Astrocyte (in vitro differentiated cells and primary cell): ENCODE results near the gene NDUFAF8. TPM values are rescaled to one million over a fixed set of nuclear protein-coding genes. Genes with fewer than 3 reads are reported as not detected.

ENCODE experiments used
- DNase-seq: peaks from one replicate; pipeline ENCODE4 v3.0.0-alpha.2; 2010; ENCODE audit warnings: low read depth
- FAIRE-seq: peaks from 2 replicates; lab custom pipeline; 2011; peaks lifted over from hg19 to GRCh38; lab: Jason Lieb, UNC
- H2AFZ ChIP-seq: 2 replicates; pipeline ENCODE4 v1.6.0; 2012; ENCODE audit warnings: low read depth, low read length, inconsistent platforms
- H3K27ac ChIP-seq: 2 replicates; pipeline ENCODE4 v1.5.1; 2011; ENCODE audit warnings: low read depth, low read length, inconsistent platforms
- H3K27me3 ChIP-seq: 2 replicates; pipeline ENCODE4 v1.6.0; 2011; ENCODE audit warnings: low read length, inconsistent platforms; ENCODE audit not compliant: insufficient read depth
- H3K36me3 ChIP-seq: 2 replicates; pipeline ENCODE4 v1.5.1; 2011; ENCODE audit warnings: low read length, inconsistent platforms; ENCODE audit not compliant: insufficient read depth
- H3K4me1 ChIP-seq: 2 replicates; pipeline ENCODE4 v1.5.1; 2011; ENCODE audit warnings: low read length, inconsistent platforms; ENCODE audit not compliant: insufficient read depth
- H3K4me2 ChIP-seq: 2 replicates; pipeline ENCODE4 v1.6.0; 2012; ENCODE audit warnings: low read length, inconsistent platforms
- H3K4me3 ChIP-seq: 2 replicates; pipeline ENCODE4 v1.5.1; 2011; ENCODE audit warnings: low read depth, mild to moderate bottlenecking, low read length, inconsistent platforms; ENCODE audit not compliant: insufficient read depth
- H3K79me2 ChIP-seq: 2 replicates; pipeline ENCODE4 v1.6.0; 2012; ENCODE audit warnings: mild to moderate bottlenecking, low read length, inconsistent platforms; ENCODE audit not compliant: insufficient read depth
- H3K9ac ChIP-seq: 2 replicates; pipeline ENCODE4 v1.6.0; 2012; ENCODE audit warnings: mild to moderate bottlenecking, low read length, inconsistent platforms
- H3K9me3 ChIP-seq: 2 replicates; pipeline ENCODE4 v1.5.1; 2012; ENCODE audit warnings: low read depth, mild to moderate bottlenecking, low read length, inconsistent platforms; ENCODE audit not compliant: insufficient read depth
- H4K20me1 ChIP-seq: 2 replicates; pipeline ENCODE4 v1.6.0; 2012; ENCODE audit warnings: low read length, inconsistent platforms; ENCODE audit not compliant: insufficient read depth
- H3K27ac Mint-ChIP-seq: one replicate; pipeline ENCODE4 v1.8.0; 2021; ENCODE audit warnings: mild to moderate bottlenecking, mixed read lengths; ENCODE audit not compliant: unreplicated experiment
- H3K27me3 Mint-ChIP-seq: one replicate; pipeline ENCODE4 v1.8.0; 2021; ENCODE audit warnings: low read depth, mixed read lengths; ENCODE audit not compliant: unreplicated experiment
- H3K36me3 Mint-ChIP-seq: one replicate; pipeline ENCODE4 v1.8.0; 2021; ENCODE audit warnings: low read depth, mixed read lengths; ENCODE audit not compliant: unreplicated experiment
- H3K4me1 Mint-ChIP-seq: one replicate; pipeline ENCODE4 v1.8.0; 2021; ENCODE audit warnings: low read depth, mixed read lengths; ENCODE audit not compliant: unreplicated experiment
- H3K4me3 Mint-ChIP-seq: one replicate; pipeline ENCODE4 v1.8.0; 2021; ENCODE audit warnings: mild to moderate bottlenecking, moderate library complexity, mixed read lengths; ENCODE audit not compliant: unreplicated experiment
- H3K9me3 Mint-ChIP-seq: one replicate; pipeline ENCODE4 v1.8.0; 2021; ENCODE audit warnings: mild to moderate bottlenecking, mixed read lengths; ENCODE audit not compliant: unreplicated experiment
- EZH2 ChIP-seq: IDR thresholded peaks from 2 replicates; pipeline ENCODE4 v1.6.1; 2012; ENCODE audit warnings: mild to moderate bottlenecking, low read length, inconsistent platforms; ENCODE audit not compliant: insufficient read depth
- total RNA-seq: library from RNA; stranded (reverse); gene quantifications from 2 replicates; pipeline ENCODE4 v1.2.1, GENCODE V29; 2021
- TF ChIP-seq, protein P1 (sequence below): IDR thresholded peaks from 2 replicates; pipeline ENCODE4 v1.5.1; 2011; ENCODE audit warnings: low read depth, mild to moderate bottlenecking, inconsistent platforms, low read length, moderate library complexity; ENCODE audit not compliant: insufficient read depth

Gene NDUFAF8
- total RNA-seq, 1 donor from 2014 or later, result 67.2 TPM

DNA sequence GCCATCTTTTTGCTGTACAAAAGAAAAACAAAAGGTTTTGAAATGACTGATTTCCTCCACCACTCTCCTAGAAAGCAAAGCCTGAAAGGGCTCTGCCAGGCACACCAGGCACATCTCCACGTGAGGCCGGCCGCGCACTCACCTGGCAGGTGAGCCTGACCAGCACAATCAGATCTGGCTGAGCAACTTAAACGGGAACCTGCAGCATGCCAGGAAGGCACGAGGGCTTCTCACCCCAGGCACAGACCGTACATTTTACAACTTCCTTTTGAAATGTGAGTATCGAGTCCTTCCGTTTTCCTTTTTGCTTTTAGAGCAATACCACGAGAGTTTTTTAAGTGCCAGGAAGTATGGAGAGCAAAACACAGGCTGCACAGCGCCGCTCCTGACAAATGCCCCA, 33.5 kb downstream of the NDUFAF8 start:
- H3K79me2 ChIP-seq, result no peaks in the 10 kb centered on the region
- TF ChIP-seq EZH2, result no peak
- TF ChIP-seq, protein P1, sequence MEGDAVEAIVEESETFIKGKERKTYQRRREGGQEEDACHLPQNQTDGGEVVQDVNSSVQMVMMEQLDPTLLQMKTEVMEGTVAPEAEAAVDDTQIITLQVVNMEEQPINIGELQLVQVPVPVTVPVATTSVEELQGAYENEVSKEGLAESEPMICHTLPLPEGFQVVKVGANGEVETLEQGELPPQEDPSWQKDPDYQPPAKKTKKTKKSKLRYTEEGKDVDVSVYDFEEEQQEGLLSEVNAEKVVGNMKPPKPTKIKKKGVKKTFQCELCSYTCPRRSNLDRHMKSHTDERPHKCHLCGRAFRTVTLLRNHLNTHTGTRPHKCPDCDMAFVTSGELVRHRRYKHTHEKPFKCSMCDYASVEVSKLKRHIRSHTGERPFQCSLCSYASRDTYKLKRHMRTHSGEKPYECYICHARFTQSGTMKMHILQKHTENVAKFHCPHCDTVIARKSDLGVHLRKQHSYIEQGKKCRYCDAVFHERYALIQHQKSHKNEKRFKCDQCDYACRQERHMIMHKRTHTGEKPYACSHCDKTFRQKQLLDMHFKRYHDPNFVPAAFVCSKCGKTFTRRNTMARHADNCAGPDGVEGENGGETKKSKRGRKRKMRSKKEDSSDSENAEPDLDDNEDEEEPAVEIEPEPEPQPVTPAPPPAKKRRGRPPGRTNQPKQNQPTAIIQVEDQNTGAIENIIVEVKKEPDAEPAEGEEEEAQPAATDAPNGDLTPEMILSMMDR, result no peak
- DNase-seq, result no peak
- Mint-ChIP-seq H3K4me3 (no peak overlapping the region), H3K9me3 (no peaks in the 10 kb centered on the region), H3K4me1 (no peaks in the 10 kb centered on the region), H3K27ac (peak overlapping the region; percentile 20), H3K36me3 (peaks cover 40% of the 10 kb centered on the region), H3K27me3 (no peaks in the 10 kb centered on the region)
- no peak overlapping the region for H3K27ac ChIP-seq
- peaks cover 20% of the 10 kb centered on the region for H4K20me1 ChIP-seq
- peaks cover 10% of the 10 kb centered on the region for H3K36me3 ChIP-seq
- no peak overlapping the region for H3K9ac ChIP-seq
- no peaks in the 10 kb centered on the region for H3K4me1 ChIP-seq
- H2AFZ ChIP-seq, result no peak overlapping the region
- no peak for FAIRE-seq
- no peak overlapping the region for H3K4me2 ChIP-seq
- H3K9me3 ChIP-seq, result no peaks in the 10 kb centered on the region
- no peaks in the 10 kb centered on the region for H3K27me3 ChIP-seq
- H3K4me3 ChIP-seq, result no peak overlapping the region

DNA sequence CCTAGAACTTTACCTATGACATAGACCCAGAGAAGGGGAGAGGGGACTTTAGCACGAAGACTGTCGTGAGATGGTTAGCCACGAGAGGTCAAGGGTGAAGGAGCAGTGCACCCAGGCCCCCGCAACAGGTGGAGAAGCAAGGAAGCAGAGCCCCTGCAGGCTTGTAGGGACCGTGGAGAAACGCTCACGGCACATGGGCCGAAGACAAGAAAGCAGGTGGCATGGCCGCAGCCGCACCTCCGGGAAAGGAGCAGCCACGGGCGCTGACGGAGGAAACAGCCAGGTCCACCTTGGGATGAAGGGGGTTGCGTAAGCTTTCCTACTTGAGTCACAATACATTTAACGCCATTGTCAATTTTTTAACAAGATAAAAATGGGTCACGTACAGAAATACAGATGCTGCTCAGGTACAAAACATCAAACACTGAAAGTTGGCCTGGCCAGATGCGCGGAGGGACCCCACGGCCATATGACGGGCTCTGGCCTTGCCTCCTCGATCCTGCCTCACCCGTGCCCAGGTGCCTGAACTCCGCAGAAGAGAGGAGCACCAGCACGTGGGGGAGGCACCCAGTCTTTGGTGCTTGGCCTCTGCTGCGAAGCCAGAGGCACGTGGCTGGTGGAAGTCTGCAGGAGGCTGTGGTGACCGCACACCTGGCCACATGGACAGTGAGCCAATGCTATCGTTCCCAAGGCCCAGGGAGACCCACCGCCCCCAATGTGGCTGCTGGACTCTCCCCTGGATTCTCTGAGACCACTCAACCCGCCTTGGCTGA, 34.8 kb downstream of the NDUFAF8 start:
- Mint-ChIP-seq H3K4me1 (no peaks in the 10 kb centered on the region), H3K9me3 (no peaks in the 10 kb centered on the region), H3K36me3 (peaks cover 32% of the 10 kb centered on the region), H3K27me3 (no peaks in the 10 kb centered on the region), H3K4me3 (no peak overlapping the region), H3K27ac (no peak overlapping the region)
- Histone ChIP-seq H3K79me2 (no peaks in the 10 kb centered on the region), H3K4me3 (no peak overlapping the region), H2AFZ (no peak overlapping the region), H3K4me2 (no peak overlapping the region), H4K20me1 (peaks cover 28% of the 10 kb centered on the region), H3K27ac (no peak overlapping the region), H3K9me3 (no peaks in the 10 kb centered on the region), H3K9ac (no peak overlapping the region), H3K36me3 (peaks cover 10% of the 10 kb centered on the region), H3K4me1 (no peaks in the 10 kb centered on the region), H3K27me3 (no peaks in the 10 kb centered on the region)
- no peak for DNase-seq
- TF ChIP-seq EZH2, result no peak
- TF ChIP-seq, protein P1, result no peak
- no peak for FAIRE-seq

DNA sequence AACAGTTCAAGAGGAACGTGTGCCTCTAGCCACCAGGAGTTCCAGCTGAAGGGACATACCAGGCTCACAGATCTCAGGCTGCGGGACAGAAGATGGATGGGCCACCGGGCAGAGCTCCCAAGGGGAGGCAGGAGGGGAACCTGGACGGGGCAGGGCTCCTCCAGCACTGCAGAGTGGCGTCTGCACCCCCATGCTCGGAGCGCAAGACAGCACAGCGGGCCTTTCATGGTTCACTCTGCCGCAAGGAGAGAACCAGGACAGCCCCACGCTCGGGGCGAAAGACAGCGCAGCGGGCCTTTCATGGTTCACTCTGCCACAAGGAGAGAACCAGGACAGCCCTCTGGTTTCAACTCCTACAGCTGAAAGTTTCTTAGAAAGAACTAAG, 35.3 kb downstream of the NDUFAF8 start:
- no peak overlapping the region for H3K4me3 ChIP-seq
- no peaks in the 10 kb centered on the region for H3K9me3 ChIP-seq
- no peaks in the 10 kb centered on the region for H3K27me3 ChIP-seq
- H3K9ac ChIP-seq, result no peak overlapping the region
- H3K9me3 Mint-ChIP-seq, result no peaks in the 10 kb centered on the region
- no peak for DNase-seq
- H3K4me1 ChIP-seq, result no peaks in the 10 kb centered on the region
- no peak overlapping the region for H3K4me3 Mint-ChIP-seq
- peaks cover 29% of the 10 kb centered on the region for H3K36me3 Mint-ChIP-seq
- no peak for FAIRE-seq
- no peaks in the 10 kb centered on the region for H3K27me3 Mint-ChIP-seq
- no peak overlapping the region for H2AFZ ChIP-seq
- H3K4me2 ChIP-seq, result no peak overlapping the region
- H3K4me1 Mint-ChIP-seq, result no peaks in the 10 kb centered on the region
- H4K20me1 ChIP-seq, result peaks cover 29% of the 10 kb centered on the region
- no peak overlapping the region for H3K27ac ChIP-seq
- H3K79me2 ChIP-seq, result no peaks in the 10 kb centered on the region
- H3K27ac Mint-ChIP-seq, result no peak overlapping the region
- TF ChIP-seq, protein P1, result no peak
- TF ChIP-seq EZH2, result no peak
- H3K36me3 ChIP-seq, result peaks cover 10% of the 10 kb centered on the region
